HG03575 (cell line): Measurements from ENCODE around the gene IL10RB.

ENCODE experiments used
- ATAC-seq: cut with Tn5 transposase; IDR thresholded peaks from one replicate; pipeline ENCODE4 v1.9.1; 2021; ENCODE audit not compliant: unreplicated experiment, insufficient number of reproducible peaks, low FRiP score; ENCODE audit errors: extremely low read depth

The IL10RB gene

DNA sequence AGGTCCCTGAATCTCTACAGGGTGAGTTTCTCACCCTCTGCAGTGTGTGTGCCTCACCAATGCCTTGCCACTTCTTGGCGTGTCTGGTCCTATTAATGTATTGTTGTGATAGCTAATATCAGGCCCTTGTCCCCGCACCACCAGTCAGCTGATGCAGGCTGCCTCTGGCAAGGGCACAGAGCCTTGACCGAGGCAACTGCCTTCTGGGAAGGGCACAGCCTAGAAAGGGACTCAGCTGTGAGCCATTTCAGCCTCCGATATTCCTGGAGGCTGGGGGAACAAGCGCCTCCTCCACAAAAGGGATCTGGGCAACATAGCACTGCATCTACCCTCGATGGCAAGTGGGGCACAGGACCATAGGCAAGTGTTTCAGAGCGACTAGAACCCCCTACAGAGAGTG is 27.0 kb downstream of the IL10RB start:
- ATAC-seq, result no peak

GRCh38 chr21:33293811-33294216 is 27.6 kb downstream of the IL10RB start:
- ATAC-seq, result no peak

DNA sequence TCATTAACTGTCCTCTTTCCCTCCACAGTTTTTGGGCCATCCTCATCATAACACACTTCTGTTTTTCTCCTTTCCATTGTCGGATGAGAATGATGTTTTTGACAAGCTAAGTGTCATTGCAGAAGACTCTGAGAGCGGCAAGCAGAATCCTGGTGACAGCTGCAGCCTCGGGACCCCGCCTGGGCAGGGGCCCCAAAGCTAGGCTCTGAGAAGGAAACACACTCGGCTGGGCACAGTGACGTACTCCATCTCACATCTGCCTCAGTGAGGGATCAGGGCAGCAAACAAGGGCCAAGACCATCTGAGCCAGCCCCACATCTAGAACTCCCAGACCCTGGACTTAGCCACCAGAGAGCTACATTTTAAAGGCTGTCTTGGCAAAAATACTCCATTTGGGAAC is 30.0 kb downstream of the IL10RB start:
- ATAC-seq, result no peak

DNA sequence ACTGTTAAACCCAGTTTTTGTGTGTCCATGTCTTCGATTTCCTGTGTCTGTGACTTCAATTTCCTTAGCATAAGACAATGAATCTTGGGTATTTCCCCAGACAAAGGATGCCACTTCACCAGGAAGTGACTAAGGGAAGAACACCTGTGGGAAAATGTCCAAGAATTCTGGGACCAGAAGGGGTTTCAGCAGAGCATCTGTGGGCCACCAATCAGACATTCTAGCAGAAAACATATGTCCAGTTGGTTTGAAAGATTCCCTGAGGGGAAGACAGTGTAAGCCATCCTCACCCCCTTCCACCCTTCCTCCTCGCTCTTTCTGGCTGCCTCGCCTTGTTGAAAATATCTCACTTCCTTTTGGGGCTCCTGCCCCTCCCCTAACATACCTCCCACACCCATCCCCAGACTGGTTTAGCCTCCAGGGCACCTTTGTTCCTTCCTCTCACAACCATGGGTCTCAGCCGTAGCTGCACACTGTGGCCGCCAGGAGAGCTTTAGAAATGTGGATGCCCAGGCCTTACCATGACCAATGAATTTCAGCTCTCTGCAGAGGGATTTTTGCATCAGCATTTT is 33.1 kb downstream of the IL10RB start:
- ATAC-seq, result no peak

DNA sequence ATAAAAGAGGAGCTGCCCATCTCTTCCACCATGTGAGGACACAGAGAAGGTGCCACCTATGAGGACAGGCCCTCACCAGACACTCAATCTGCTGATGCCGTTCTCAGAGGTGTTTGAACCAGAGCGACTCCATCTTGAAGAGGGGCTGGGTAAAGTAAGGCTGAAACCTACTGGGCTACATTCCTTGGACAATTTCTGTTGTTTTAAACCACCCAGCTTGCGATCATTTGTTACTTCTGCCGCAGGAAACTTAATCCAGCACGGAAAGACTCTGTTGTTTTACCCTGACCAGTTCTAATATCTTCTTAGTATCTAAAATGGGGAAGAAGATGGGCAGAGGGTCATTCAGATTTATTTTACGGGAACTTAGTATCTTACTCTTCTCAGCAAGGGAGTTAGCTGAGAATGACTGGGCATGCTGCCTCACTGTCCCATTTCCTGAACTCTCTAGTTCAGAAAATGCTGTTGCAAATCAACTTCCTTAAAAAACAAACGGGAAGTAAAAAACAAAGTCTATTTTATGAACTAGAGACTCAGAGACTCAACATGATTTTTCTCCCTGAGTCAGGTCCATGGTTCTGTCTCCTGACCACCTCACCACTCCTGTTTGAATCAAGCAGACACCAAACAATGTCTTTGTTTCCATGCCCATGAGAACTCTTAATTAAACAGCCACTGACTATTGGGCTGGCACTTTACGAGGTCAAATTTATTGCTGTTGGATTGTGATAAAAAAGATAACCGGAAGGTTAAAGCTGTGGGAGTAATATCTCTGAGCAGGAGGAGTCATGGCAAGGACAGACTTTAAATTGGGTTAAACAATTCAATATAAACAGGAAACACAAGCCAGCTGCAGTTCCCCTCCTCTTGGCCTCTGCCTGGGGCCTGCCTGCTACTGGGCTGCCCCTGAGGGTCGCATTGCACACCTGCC is 34.8 kb downstream of the IL10RB start:
- no peak for ATAC-seq

DNA sequence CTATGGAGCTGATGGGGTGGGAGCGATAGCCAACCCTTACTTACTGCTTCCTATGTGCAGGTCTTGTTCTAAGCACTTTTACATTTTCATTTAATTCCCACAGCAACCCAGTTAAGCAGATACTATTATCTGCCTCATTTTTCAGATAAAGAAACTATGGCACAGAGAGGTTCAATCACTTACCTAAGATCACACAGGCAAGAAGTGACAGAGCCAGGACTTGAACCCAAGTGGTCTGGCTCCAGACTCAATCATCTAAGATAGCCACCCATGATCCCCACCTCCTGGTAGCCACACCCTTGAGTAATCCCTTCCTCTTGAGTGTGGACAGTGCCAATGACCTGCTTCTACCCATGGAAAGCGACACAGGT is 35.5 kb downstream of the IL10RB start:
- ATAC-seq, result no peak

- no peak for ATAC-seq
These were observed 35.9 kb downstream of the IL10RB start for GRCh38 chr21:33302055-33302454.

GRCh38 chr21:33302796-33303195 is 36.6 kb downstream of the IL10RB start:
- no peak for ATAC-seq

- no peak for ATAC-seq
These were observed 39.1 kb downstream of the IL10RB start for GRCh38 chr21:33305344-33305671.

- ATAC-seq, result no peak
These were observed 39.8 kb downstream of the IL10RB start for GRCh38 chr21:33305938-33306337.

DNA sequence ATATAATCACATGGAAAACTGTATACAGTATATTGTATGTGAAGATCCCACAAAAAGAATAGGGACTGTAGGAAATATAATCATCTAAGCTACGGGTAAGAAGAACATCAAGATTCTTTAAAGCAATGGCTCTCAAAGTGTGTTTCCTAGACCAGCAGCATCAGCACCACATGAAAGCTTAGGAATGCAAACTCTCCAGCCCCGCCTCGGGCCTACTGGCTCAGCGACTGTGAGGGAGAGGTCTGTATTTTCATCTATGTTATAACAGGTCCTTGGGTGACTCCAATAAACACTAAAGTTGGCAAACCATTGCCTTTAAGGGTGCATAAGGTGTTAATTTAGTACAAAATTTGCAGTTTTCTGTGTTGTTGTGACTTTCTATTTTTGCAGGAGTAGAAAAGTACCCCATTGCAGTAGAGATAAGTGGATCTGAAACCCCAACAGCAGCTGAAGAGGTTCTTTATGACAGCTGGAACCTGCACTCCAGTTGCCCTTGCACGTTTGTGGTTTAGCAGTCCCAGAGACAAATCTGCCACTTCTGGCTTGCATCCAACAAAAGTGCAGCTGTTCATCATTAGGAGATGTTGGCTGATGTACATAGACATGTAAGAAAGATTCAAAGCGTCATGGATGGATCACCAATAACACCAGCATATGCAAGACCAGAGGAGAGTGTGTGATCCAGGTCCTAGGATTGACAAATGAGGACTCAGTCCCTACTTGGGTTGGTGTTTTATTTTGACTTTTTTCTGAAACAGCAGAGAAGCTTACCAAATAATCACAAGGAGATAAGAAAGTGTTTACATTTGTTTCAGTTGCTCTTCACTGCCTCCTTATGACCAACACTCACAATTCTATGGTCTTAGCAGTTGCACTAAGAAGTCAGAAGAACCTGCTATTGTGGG is 42.7 kb downstream of the IL10RB start:
- peak; percentile 37 for ATAC-seq

DNA sequence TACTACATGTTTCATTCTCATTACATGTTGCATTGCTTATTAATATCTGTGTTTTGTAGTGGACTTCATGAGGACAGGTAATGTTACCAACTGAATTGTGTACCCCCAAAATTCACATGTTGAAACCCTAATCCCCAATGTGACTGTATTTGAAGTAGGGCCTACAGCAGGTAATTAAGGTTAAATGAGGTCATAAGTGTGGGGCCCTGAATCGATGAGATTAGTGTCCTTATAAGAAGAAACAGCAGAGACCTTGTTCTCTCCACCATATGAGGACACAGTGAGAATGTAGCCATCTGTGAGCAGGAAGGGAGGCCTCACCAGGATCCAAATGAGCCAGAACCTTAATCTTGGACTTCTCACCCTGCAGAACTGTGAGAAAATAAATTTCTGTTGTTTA is 43.6 kb downstream of the IL10RB start:
- ATAC-seq, result no peak

- no peak for ATAC-seq
These were observed 46.0 kb downstream of the IL10RB start for GRCh38 chr21:33312121-33312520.

DNA sequence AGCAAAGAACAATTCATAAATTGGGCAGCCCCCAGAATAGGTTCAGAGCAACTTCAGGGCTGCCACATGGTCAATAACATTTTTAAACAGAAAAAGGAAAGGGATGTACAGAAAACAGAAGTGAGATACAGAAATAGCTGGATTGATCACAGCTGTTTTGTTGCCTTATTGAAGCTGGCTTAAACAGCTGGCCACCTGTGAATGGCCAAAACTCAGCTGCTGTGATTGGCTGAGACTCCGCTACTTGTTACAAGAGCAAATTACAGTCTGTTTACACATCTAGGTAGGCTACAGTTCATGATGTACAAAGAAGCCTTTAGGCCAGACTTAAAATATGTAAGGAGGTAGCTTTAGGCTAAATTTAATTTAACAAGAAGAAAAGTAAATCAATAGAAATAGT is 47.0 kb downstream of the IL10RB start:
- no peak for ATAC-seq

GRCh38 chr21:33313611-33314010 is 47.4 kb downstream of the IL10RB start:
- no peak for ATAC-seq

GRCh38 chr21:33314111-33314510 is 47.9 kb downstream of the IL10RB start:
- ATAC-seq, result no peak

GRCh38 chr21:33315946-33316710 is 50.0 kb downstream of the IL10RB start:
- ATAC-seq, result no peak

DNA sequence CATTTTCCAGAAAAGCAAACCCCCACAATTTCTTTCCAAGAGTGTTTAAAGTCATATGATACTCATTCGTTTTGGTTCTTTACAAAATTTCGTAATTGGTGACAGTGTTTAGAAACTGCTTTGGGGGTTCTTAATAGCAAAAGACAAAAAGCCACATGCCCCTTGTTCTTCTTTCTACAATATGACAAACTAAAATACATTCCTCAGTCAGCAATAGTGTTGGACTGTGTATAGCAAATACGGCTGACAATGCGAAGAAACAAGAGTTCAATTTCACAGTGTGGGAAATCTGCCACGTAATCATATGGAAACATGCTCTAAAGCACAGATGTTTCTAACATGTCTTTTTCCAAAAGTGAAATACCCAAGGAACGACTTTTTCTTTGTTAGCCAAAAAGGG is 51.0 kb downstream of the IL10RB start:
- ATAC-seq, result no peak
